Measurements from ENCODE around the gene CORO1C. TPM values are rescaled to one million over a fixed set of nuclear protein-coding genes. Genes with fewer than 3 reads are reported as not detected.

CORO1C gene
- total and polyA plus RNA-seq, 9 of the 15 experiments (the other 6 are each of a cell fraction or from before 2014, with no cell fraction given), result 55.2 to 280 (median 150) TPM

DNA sequence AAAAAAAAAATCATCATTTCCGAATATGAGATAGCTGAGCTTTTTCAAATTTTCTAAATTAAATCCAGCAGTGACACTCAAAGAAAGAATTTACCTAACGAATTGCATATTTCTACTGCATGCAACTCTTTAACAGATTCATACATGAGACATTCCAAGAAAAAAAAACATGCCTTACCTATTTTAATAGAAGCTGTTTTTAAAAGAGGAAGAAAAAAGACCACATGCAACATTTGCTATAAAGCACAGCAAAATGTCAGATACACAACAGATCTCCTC, 18.5 kb downstream of the CORO1C start:
- ChIA-PET POLR2A (interaction anchor here (1.4 to 6.2 kb wide), 5 partner anchors 10 to 22 kb away, joined by 5 to 52 read pairs (median 11); no protein-coding TSS in a partner anchor), CTCF (ENCODE audit: low intra/inter-chr PET ratio) (no interaction called here)
- FAIRE-seq (no peak), DNase-seq (ENCODE audit: extremely low read depth in 1 of 4, low spot score in 3 of 4) (no peak), ATAC-seq (no peak)
- no peaks in the 10 kb centered on the region for H3K9me3 ChIP-seq (replicated peaks; ENCODE audit: control insufficient read depth, insufficient read depth, low read depth, low read length)
- no peak overlapping the region for H3K9ac ChIP-seq (ENCODE audit: insufficient read depth in 1 of 2, low read depth in 2 of 2, low read length in 2 of 2)
- TF ChIP-seq BRCA1 (IDR thresholded peaks at IDR 0.05) (no peak), BRCA1 (CRISPR knock-in tag; IDR thresholded peaks at IDR 0.05) (no peak), MYC (IDR thresholded peaks at IDR 0.05; ENCODE audit: low read depth, low read length) (no peak), MYC (CRISPR knock-in tag; IDR thresholded peaks at IDR 0.05; ENCODE audit: borderline replicate concordance, low read depth) (no peak), ZNF165 (CRISPR knock-in tag; IDR thresholded peaks at IDR 0.05; ENCODE audit: borderline replicate concordance) (no peak)
- TF ChIP-seq, protein P1, sequence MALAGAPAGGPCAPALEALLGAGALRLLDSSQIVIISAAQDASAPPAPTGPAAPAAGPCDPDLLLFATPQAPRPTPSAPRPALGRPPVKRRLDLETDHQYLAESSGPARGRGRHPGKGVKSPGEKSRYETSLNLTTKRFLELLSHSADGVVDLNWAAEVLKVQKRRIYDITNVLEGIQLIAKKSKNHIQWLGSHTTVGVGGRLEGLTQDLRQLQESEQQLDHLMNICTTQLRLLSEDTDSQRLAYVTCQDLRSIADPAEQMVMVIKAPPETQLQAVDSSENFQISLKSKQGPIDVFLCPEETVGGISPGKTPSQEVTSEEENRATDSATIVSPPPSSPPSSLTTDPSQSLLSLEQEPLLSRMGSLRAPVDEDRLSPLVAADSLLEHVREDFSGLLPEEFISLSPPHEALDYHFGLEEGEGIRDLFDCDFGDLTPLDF (CRISPR knock-in tag; IDR thresholded peaks at IDR 0.05), result no peak
- peaks cover 30% of the 10 kb centered on the region for H3K36me3 ChIP-seq (ENCODE audit: control insufficient read depth, insufficient read depth, low read length)
- H3K27me3 ChIP-seq (ENCODE audit: control insufficient read depth in 2 of 2, insufficient read depth in 2 of 2, low read length in 2 of 2), result no peaks in the 10 kb centered on the region
- no TSS peak for BruUV-seq (replicated peaks)
- peaks cover 99% of the 10 kb centered on the region for H3K79me2 ChIP-seq (ENCODE audit: control insufficient read depth, insufficient read depth, low read length)
- H3K27ac ChIP-seq (ENCODE audit: extremely low read depth, low read depth, low read length), result no peak overlapping the region
- intact Hi-C loops (cut with micrococcal nuclease) (no loop called here), in situ Hi-C loops (cut with MboI) (no loop called here)
- H3K4me3 ChIP-seq, result no peak overlapping the region
- peaks cover 18 to 26% of the 10 kb centered on the region in 2 experiments; a peak in 4 of 5 replicates for H3K4me1 ChIP-seq (replicated peaks in 1 of 2; ENCODE audit: control insufficient read depth in 2 of 2, insufficient read depth in 2 of 2, low read length in 2 of 2)
- WGBS (ENCODE audit: insufficient coverage, low coverage, missing lambda C conversion rate), result 54% methylated on average over 2 of the region's 2 CpGs
- H3K4me2 ChIP-seq (ENCODE audit: insufficient read depth, low read length), result no peak overlapping the region
- H4K20me1 ChIP-seq (replicated peaks; ENCODE audit: control insufficient read depth, insufficient read depth, low read length), result peaks cover 5% of the 10 kb centered on the region; the same call in 1 of the 2 replicates
- peaks cover 5% of the 10 kb centered on the region for H3K9me1 ChIP-seq (ENCODE audit: control insufficient read depth, insufficient read depth, low read length)
- no peak overlapping the region for H2AFZ ChIP-seq (ENCODE audit: low read depth, low read length)
